ENCODE measurements around the gene IFNA17.

GRCh38 chr9:21268347-21268657 is 40.3 kb upstream of the IFNA17 start:
- TF ChIP-seq, protein P1, sequence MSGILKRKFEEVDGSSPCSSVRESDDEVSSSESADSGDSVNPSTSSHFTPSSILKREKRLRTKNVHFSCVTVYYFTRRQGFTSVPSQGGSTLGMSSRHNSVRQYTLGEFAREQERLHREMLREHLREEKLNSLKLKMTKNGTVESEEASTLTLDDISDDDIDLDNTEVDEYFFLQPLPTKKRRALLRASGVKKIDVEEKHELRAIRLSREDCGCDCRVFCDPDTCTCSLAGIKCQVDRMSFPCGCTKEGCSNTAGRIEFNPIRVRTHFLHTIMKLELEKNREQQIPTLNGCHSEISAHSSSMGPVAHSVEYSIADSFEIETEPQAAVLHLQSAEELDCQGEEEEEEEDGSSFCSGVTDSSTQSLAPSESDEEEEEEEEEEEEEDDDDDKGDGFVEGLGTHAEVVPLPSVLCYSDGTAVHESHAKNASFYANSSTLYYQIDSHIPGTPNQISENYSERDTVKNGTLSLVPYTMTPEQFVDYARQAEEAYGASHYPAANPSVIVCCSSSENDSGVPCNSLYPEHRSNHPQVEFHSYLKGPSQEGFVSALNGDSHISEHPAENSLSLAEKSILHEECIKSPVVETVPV (CRISPR knock-in tag; IDR thresholded peaks at IDR 0.05), result no peak
- TF ChIP-seq ARNTL (CRISPR knock-in tag; IDR thresholded peaks at IDR 0.05; ENCODE audit: borderline replicate concordance, low read depth), result no peak
- no peak for TF ChIP-seq OSR1 (CRISPR knock-in tag; IDR thresholded peaks at IDR 0.05)
- TF ChIP-seq, protein P2, sequence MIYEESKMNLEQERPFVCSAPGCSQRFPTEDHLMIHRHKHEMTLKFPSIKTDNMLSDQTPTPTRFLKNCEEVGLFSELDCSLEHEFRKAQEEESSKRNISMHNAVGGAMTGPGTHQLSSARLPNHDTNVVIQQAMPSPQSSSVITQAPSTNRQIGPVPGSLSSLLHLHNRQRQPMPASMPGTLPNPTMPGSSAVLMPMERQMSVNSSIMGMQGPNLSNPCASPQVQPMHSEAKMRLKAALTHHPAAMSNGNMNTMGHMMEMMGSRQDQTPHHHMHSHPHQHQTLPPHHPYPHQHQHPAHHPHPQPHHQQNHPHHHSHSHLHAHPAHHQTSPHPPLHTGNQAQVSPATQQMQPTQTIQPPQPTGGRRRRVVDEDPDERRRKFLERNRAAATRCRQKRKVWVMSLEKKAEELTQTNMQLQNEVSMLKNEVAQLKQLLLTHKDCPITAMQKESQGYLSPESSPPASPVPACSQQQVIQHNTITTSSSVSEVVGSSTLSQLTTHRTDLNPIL (CRISPR knock-in tag; IDR thresholded peaks at IDR 0.05; ENCODE audit: low read depth), result no peak
- no peak for TF ChIP-seq ISL1 (CRISPR knock-in tag; IDR thresholded peaks at IDR 0.05)
- TF ChIP-seq, protein P3, sequence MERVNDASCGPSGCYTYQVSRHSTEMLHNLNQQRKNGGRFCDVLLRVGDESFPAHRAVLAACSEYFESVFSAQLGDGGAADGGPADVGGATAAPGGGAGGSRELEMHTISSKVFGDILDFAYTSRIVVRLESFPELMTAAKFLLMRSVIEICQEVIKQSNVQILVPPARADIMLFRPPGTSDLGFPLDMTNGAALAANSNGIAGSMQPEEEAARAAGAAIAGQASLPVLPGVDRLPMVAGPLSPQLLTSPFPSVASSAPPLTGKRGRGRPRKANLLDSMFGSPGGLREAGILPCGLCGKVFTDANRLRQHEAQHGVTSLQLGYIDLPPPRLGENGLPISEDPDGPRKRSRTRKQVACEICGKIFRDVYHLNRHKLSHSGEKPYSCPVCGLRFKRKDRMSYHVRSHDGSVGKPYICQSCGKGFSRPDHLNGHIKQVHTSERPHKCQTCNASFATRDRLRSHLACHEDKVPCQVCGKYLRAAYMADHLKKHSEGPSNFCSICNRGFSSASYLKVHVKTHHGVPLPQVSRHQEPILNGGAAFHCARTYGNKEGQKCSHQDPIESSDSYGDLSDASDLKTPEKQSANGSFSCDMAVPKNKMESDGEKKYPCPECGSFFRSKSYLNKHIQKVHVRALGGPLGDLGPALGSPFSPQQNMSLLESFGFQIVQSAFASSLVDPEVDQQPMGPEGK (CRISPR knock-in tag; IDR thresholded peaks at IDR 0.05; ENCODE audit: borderline replicate concordance), result no peak
- TF ChIP-seq ESRRG (CRISPR knock-in tag; IDR thresholded peaks at IDR 0.05), result no peak
- no peak for TF ChIP-seq BACH2 (CRISPR knock-in tag; IDR thresholded peaks at IDR 0.05; ENCODE audit: borderline replicate concordance)
- no peak for TF ChIP-seq SNAI2 (CRISPR knock-in tag; IDR thresholded peaks at IDR 0.05)
- no peak for TF ChIP-seq ZFP3 (CRISPR knock-in tag; IDR thresholded peaks at IDR 0.05)
- no peak for TF ChIP-seq ZNF565 (CRISPR knock-in tag; conservative IDR thresholded peaks at IDR 0.05; ENCODE audit: low read depth)

All from SK-N-SH treated with all-trans-retinoic acid at 6 μM for 48 hours (cell line).